ENCODE data around the gene BDH1.

GRCh38 chr3:197539651-197540051 lies 16.1 kb downstream of the BDH1 start:
- TF ChIP-seq CTCF (conservative IDR thresholded peaks at IDR 0.05; ENCODE audit: low read depth, low read length) (no peak), EZH2 (IDR thresholded peaks at IDR 0.05; ENCODE audit: borderline replicate concordance, low read depth, low read length, poor library complexity, severe bottlenecking) (no peak)

Measured in A673 (cell line).